Progenitor cell of endocrine pancreas (in vitro differentiated cells): ENCODE data around the gene CCDC50. TPM values are rescaled to one million over a fixed set of nuclear protein-coding genes. Genes with fewer than 3 reads are reported as not detected.

ENCODE experiments used
- DNase-seq: peaks from one replicate; pipeline ENCODE4 v3.0.0; 2021; ENCODE audit warnings: low spot score; ENCODE audit not compliant: unreplicated experiment
- H3K27ac Mint-ChIP-seq: 2 replicates; pipeline ENCODE4 v1.8.0; 2021; ENCODE audit warnings: mild to moderate bottlenecking, moderate library complexity, mixed read lengths
- H3K27me3 Mint-ChIP-seq: 2 replicates; pipeline ENCODE4 v1.8.0; 2021; ENCODE audit warnings: mixed read lengths
- H3K36me3 Mint-ChIP-seq: 2 replicates; pipeline ENCODE4 v1.8.0; 2022; ENCODE audit warnings: mixed read lengths; ENCODE audit not compliant: insufficient read depth
- H3K4me1 Mint-ChIP-seq: 2 replicates; pipeline ENCODE4 v1.8.0; 2021; ENCODE audit warnings: low read depth, mixed read lengths
- H3K4me3 Mint-ChIP-seq: 2 replicates; pipeline ENCODE4 v1.8.0; 2021; ENCODE audit warnings: low read depth, mild to moderate bottlenecking, moderate library complexity, mixed read lengths
- H3K9me3 Mint-ChIP-seq: 2 replicates; pipeline ENCODE4 v1.8.0; 2021; ENCODE audit warnings: low read depth, mixed read lengths
- total RNA-seq: library from RNA; stranded (reverse); gene quantifications from 2 replicates; pipeline ENCODE4 v1.2.1, GENCODE V29; 2021
- TF ChIP-seq, protein P1 (sequence below): fragments of 200-600 bp; sonication (generic); IDR thresholded peaks from one replicate; pipeline ENCODE4 v1.5.0; 2021; ENCODE audit warnings: antibody characterized with exemption, mild to moderate bottlenecking; ENCODE audit not compliant: unreplicated experiment

The CCDC50 gene
- total RNA-seq, 1 donor from 2014 or later = 66.3 TPM

DNA sequence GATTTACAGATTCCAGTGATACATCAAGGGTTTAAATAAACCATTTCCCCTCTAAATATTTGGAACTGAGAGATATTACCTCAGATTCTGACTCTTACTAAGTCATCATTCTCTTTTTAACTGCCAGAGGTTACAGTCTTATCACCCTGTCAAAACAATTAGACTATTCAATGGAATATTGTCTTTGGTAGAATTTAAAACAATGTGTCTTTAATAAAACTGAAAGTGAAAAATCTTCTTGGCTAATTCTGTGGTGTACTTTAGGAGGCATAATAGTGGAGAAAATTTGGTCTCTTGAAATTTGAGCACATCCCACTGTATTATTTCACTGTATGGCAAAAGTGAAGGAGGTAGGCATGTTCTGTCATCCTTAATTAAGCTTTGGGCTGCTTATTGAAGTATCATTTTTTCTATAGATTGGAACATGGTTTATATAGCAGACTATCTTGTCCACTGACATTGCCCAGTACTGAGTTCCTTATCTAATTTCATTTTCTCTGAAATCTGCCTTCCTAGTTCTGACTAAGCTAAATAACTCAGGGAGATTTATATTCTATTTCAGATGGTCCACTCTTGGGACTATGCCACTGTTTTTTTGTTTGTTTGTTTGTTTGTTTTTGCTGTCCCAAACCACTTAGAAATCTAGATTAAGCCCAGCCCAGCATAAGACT lies 49.1 kb downstream of the CCDC50 start:
- no peaks in the 10 kb centered on the region for H3K27me3 Mint-ChIP-seq
- H3K36me3 Mint-ChIP-seq = peaks cover 16% of the 10 kb centered on the region
- peaks cover 4% of the 10 kb centered on the region for H3K4me1 Mint-ChIP-seq
- H3K27ac Mint-ChIP-seq = peak overlapping the region; percentile 77
- no peak overlapping the region for H3K4me3 Mint-ChIP-seq
- TF ChIP-seq, protein P1, sequence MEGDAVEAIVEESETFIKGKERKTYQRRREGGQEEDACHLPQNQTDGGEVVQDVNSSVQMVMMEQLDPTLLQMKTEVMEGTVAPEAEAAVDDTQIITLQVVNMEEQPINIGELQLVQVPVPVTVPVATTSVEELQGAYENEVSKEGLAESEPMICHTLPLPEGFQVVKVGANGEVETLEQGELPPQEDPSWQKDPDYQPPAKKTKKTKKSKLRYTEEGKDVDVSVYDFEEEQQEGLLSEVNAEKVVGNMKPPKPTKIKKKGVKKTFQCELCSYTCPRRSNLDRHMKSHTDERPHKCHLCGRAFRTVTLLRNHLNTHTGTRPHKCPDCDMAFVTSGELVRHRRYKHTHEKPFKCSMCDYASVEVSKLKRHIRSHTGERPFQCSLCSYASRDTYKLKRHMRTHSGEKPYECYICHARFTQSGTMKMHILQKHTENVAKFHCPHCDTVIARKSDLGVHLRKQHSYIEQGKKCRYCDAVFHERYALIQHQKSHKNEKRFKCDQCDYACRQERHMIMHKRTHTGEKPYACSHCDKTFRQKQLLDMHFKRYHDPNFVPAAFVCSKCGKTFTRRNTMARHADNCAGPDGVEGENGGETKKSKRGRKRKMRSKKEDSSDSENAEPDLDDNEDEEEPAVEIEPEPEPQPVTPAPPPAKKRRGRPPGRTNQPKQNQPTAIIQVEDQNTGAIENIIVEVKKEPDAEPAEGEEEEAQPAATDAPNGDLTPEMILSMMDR = no peak
- DNase-seq = no peak
- H3K9me3 Mint-ChIP-seq = no peaks in the 10 kb centered on the region

DNA sequence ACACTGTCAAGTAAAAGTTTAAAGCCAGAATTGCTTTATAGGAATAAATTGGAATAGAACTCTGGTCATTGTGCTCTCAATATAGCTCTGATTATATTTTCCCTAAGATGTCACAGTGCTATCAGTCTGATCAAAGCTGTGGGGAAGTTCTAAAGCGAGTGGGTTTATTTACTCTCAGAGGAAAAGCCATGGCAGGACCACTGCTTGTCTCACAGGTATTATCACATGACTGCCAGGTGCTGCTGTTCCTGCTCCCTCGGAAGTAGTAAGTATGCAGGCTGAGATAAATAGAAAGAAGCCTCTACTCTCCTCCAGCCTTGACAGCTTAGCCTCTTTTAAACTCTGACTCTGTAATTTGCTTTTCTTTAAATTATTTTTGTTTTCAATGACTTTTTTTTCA lies 50.3 kb downstream of the CCDC50 start:
- H3K27ac Mint-ChIP-seq = no peak overlapping the region
- H3K9me3 Mint-ChIP-seq = no peaks in the 10 kb centered on the region
- H3K4me3 Mint-ChIP-seq = no peak overlapping the region
- no peak for DNase-seq
- H3K27me3 Mint-ChIP-seq = no peaks in the 10 kb centered on the region
- peaks cover 4% of the 10 kb centered on the region for H3K4me1 Mint-ChIP-seq
- TF ChIP-seq, protein P1 = no peak
- H3K36me3 Mint-ChIP-seq = peaks cover 19% of the 10 kb centered on the region

DNA sequence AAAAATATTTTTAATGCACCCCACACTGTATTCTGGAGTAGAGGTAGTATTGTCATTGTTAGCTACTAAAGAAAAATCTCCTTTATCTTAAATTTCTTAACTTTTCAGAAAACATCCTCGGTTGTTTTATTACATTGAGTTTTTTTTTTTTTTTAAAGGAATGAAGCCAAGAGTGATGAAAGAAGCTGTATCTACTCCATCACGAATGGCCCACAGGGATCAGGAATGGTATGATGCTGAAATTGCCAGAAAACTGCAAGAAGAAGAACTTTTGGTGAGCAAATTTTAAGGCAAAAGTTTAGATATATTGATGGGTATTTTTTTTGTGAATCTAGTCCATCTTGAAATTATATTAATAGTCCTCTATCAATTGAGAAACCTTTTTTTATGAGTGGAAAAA lies 50.8 kb downstream of the CCDC50 start:
- Mint-ChIP-seq H3K36me3 (peaks cover 22% of the 10 kb centered on the region), H3K27me3 (no peaks in the 10 kb centered on the region), H3K9me3 (no peaks in the 10 kb centered on the region), H3K4me3 (no peak overlapping the region), H3K27ac (no peak overlapping the region), H3K4me1 (peaks cover 4% of the 10 kb centered on the region)
- TF ChIP-seq, protein P1 = no peak
- no peak for DNase-seq

DNA sequence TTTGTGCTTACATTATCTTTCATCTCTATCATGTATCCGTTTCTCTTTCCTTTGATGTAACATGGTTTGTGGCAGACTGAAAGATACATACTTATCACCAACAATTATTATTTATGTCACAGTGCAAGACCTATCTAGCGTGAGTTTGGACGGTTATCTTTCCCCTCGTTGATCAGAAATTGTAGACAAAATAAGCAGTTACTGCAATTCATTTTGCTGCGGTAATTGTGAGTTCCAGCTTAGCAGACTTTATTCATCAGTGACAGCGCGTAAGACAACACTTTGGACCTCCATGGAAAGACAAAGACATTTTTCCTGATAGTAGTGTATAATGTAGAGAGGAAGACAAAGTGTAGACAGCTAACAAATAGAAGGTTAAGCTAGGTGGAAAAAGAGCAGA lies 52.1 kb downstream of the CCDC50 start:
- Mint-ChIP-seq H3K27me3 (no peaks in the 10 kb centered on the region), H3K27ac (no peak overlapping the region), H3K9me3 (no peaks in the 10 kb centered on the region), H3K4me3 (no peak overlapping the region), H3K36me3 (peaks cover 26% of the 10 kb centered on the region), H3K4me1 (peaks cover 4% of the 10 kb centered on the region)
- TF ChIP-seq, protein P1 = no peak
- DNase-seq = no peak

DNA sequence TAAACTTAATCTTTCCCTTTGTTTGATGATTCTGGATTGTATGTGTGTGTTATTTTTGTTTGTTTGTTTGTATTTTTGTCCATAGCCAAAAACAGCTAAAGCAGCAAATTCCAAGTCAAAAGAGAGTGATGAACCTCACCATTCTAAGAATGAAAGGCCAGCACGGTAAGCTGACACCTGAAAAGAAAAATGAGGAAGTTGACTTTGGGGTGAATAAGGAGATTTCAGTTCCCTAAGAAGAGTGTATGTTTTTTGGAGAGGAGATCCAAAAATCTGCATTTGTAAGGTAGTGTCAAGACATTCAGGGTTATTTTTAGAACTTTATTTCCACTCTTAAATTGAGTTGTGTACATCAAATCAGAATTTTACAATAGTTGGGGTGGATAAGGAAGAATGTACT lies 53.5 kb downstream of the CCDC50 start:
- TF ChIP-seq, protein P1 = no peak
- Mint-ChIP-seq H3K4me3 (no peak overlapping the region), H3K36me3 (peaks cover 30% of the 10 kb centered on the region), H3K4me1 (peaks cover 4% of the 10 kb centered on the region), H3K27ac (no peak overlapping the region), H3K9me3 (no peaks in the 10 kb centered on the region), H3K27me3 (no peaks in the 10 kb centered on the region)
- DNase-seq = no peak
